Duodenal mucosa (tissue), 2 donors: ENCODE data around the gene CCSER1.
"Not testable (repeated sequence)": the region's sequence is repeated elsewhere in the genome, so short reads cannot be mapped to it uniquely, and the experiment has no call there.

Experiments used
- H3K27ac ChIP-seq: one replicate; pipeline ENCODE4 v1.7.0; 2013; ENCODE audit warnings: low read depth, low read length
- H3K27me3 ChIP-seq, 2 donors: one replicate each; pipeline ENCODE4 v1.7.0; 2013; ENCODE audit warnings: low read length in 2 of 2, control low read depth in 1 of 2; ENCODE audit not compliant: insufficient read depth in 2 of 2, control insufficient read depth in 1 of 2
- H3K36me3 ChIP-seq, 2 donors: one replicate each; pipeline ENCODE4 v1.7.0; 2013; ENCODE audit warnings: low read length in 2 of 2, control low read depth in 1 of 2; ENCODE audit not compliant: insufficient read depth in 2 of 2, control insufficient read depth in 1 of 2
- H3K4me1 ChIP-seq, 2 donors: one replicate each; pipeline ENCODE4 v1.7.0; 2013; ENCODE audit warnings: low read length in 2 of 2, control low read depth in 1 of 2; ENCODE audit not compliant: insufficient read depth in 2 of 2, control insufficient read depth in 1 of 2
- H3K4me3 ChIP-seq, 2 donors: one replicate each; pipeline ENCODE4 v1.7.0; 2013; ENCODE audit warnings: low read length in 2 of 2, low read depth in 1 of 2
- H3K9ac ChIP-seq, 2 donors: one replicate each; pipeline ENCODE4 v1.7.0; 2013; ENCODE audit warnings: low read length in 2 of 2, low read depth in 1 of 2
- H3K9me3 ChIP-seq, 2 donors: one replicate each; pipeline ENCODE4 v1.7.0; 2013; ENCODE audit warnings: low read length in 2 of 2, control low read depth in 1 of 2; ENCODE audit not compliant: control insufficient read depth in 1 of 2

Gene CCSER1

GRCh38 chr4:91257721-91258120, 1130.5 kb downstream of the CCSER1 start:
- H3K27me3 ChIP-seq, result no peaks in the 10 kb centered on the region

DNA sequence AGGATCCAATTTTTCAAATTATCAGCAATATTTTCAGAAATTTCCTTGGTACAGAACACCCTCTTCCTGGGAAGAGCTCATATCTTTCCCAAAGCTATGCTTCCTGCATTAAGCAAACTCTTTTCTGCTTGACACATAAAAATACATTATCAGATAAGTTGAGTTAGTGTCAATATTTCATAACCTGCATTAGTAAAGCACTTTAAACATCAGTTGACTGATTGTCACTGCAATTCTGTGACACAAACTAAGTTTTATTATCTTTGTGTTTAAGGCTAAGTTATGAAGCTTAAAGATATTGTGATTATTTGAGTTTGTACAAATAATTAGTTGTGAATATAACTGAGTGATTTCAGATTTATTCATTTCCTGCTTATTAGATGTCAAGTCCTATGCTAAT, 1131.1 kb downstream of the CCSER1 start:
- no peaks in the 10 kb centered on the region for H3K9me3 ChIP-seq
- no peaks in the 10 kb centered on the region for H3K4me1 ChIP-seq
- H3K27me3 ChIP-seq, result no peaks in the 10 kb centered on the region
- no peak overlapping the region for H3K4me3 ChIP-seq
- no peak overlapping the region for H3K9ac ChIP-seq
- H3K36me3 ChIP-seq, result no peaks in the 10 kb centered on the region
- H3K27ac ChIP-seq, result no peak overlapping the region

More at GRCh38 chr4:91257721-91258120, 1130.5 kb downstream of the CCSER1 start:
- H3K4me3 ChIP-seq, result no peak overlapping the region
- no peak overlapping the region for H3K9ac ChIP-seq
- no peaks in the 10 kb centered on the region for H3K36me3 ChIP-seq
- H3K9me3 ChIP-seq, result no peaks in the 10 kb centered on the region
- H3K27ac ChIP-seq, result no peak overlapping the region
- H3K4me1 ChIP-seq, result no peaks in the 10 kb centered on the region

GRCh38 chr4:91267543-91267942, 1140.3 kb downstream of the CCSER1 start:
- Histone ChIP-seq H3K36me3 (no peaks in the 10 kb centered on the region), H3K4me1 (no peaks in the 10 kb centered on the region), H3K9ac (no peak overlapping the region), H3K4me3 (no peak overlapping the region), H3K27me3 (no peaks in the 10 kb centered on the region), H3K9me3 (no peaks in the 10 kb centered on the region), H3K27ac (no peak overlapping the region)

GRCh38 chr4:91268481-91268880, 1141.3 kb downstream of the CCSER1 start:
- H3K9me3 ChIP-seq, H3K27ac ChIP-seq, H3K4me3 ChIP-seq, H3K9ac ChIP-seq, H3K4me1 ChIP-seq, H3K27me3 ChIP-seq, H3K36me3 ChIP-seq: not testable (repeated sequence)

DNA sequence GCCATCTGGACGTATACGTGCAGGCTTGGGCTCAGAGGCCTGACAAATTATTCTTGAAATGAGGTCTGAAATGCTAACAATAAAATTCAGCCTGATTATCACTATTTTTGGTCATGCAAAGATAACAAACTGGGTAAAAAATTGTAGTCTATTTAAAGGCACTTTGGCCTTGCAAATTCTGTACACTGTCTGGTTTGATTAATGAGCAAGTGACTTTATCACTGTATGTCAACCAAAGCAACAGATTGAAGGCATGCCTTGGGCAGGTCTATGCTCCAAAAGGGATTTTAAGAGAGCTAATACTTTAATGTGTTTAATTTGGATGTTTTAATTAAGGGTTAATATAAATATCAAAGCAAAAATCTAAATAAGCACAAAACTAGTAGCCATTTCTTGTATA, 1141.7 kb downstream of the CCSER1 start:
- no peak overlapping the region for H3K9ac ChIP-seq
- no peaks in the 10 kb centered on the region for H3K36me3 ChIP-seq
- peaks cover 3 to 5% of the 10 kb centered on the region in 2 donors for H3K9me3 ChIP-seq
- no peak overlapping the region for H3K27ac ChIP-seq
- no peaks in the 10 kb centered on the region for H3K4me1 ChIP-seq
- no peaks in the 10 kb centered on the region for H3K27me3 ChIP-seq
- no peak overlapping the region for H3K4me3 ChIP-seq

GRCh38 chr4:91279899-91280298, 1152.7 kb downstream of the CCSER1 start:
- no peaks in the 10 kb centered on the region for H3K27me3 ChIP-seq
- H3K9me3 ChIP-seq, result no peaks in the 10 kb centered on the region
- no peak overlapping the region for H3K27ac ChIP-seq
- H3K4me3 ChIP-seq, result no peak overlapping the region
- no peaks in the 10 kb centered on the region for H3K4me1 ChIP-seq
- no peak overlapping the region for H3K9ac ChIP-seq
- H3K36me3 ChIP-seq, result no peaks in the 10 kb centered on the region

- Histone ChIP-seq H3K27ac (no peak overlapping the region), H3K4me1 (no peaks in the 10 kb centered on the region), H3K9me3 (no peaks in the 10 kb centered on the region), H3K27me3 (no peaks in the 10 kb centered on the region), H3K9ac (no peak overlapping the region), H3K4me3 (no peak overlapping the region), H3K36me3 (no peaks in the 10 kb centered on the region)
Observed at GRCh38 chr4:91280551-91281290, 1153.5 kb downstream of the CCSER1 start.

DNA sequence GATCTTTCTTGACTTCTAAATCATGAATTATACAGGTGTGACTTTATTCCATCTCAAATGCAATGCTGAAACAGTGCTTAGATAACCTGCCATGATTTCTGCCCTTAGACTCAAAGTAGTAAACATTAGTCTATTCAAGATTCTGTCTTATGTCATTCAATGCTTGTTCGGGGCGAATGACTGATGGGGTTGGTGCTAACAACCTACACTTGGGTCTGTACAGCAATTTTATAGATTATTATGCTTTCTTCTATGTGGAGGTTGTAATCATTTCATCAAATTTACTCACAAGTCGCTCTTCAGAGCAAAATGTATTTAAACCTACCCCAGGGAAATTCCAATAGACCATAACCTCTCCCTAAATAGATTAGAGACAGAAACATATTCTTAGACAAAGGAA, 1155.0 kb downstream of the CCSER1 start:
- Histone ChIP-seq H3K4me1 (no peaks in the 10 kb centered on the region), H3K9ac (no peak overlapping the region), H3K9me3 (no peaks in the 10 kb centered on the region), H3K36me3 (no peaks in the 10 kb centered on the region), H3K27me3 (no peaks in the 10 kb centered on the region), H3K27ac (no peak overlapping the region), H3K4me3 (no peak overlapping the region)

DNA sequence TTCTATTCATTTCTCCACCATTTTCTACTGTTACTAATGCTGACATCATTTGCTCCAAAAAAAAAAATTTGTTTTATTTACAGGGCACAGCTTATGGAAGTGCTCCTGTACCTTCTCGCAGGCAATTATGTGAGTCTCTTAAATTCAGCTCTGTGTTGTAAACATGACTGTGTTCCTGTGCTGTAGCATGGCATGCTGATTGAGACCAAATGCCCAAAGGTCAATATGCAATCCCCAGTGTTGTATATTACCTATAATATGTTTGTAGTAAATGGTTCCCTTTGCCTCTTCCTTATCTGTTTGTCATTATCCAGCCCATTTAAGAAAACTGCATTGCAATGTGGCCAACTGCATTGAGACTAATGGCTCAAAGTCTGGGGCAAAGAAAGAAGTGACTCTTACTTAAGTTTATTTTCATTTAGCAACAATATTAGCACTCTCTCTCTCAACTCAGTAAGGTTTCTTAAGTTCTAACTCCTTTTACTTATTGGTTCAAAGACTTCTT, 1156.6 kb downstream of the CCSER1 start:
- H3K27me3 ChIP-seq, result no peaks in the 10 kb centered on the region
- no peaks in the 10 kb centered on the region for H3K36me3 ChIP-seq
- H3K4me1 ChIP-seq, result no peaks in the 10 kb centered on the region
- no peak overlapping the region for H3K27ac ChIP-seq
- H3K9me3 ChIP-seq, result no peaks in the 10 kb centered on the region
- H3K4me3 ChIP-seq, result no peak overlapping the region
- H3K9ac ChIP-seq, result no peak overlapping the region

- Histone ChIP-seq H3K4me3 (no peak overlapping the region), H3K4me1 (no peaks in the 10 kb centered on the region), H3K36me3 (no peaks in the 10 kb centered on the region), H3K9ac (no peak overlapping the region), H3K9me3 (no peaks in the 10 kb centered on the region), H3K27ac (no peak overlapping the region), H3K27me3 (no peaks in the 10 kb centered on the region)
Observed at GRCh38 chr4:91284480-91284879, 1157.3 kb downstream of the CCSER1 start.
